ENCODE measurements around the gene MGA.
"Not testable (repeated sequence)": the region's sequence is repeated elsewhere in the genome, so short reads cannot be mapped to it uniquely, and the experiment has no call there.

The MGA gene

DNA sequence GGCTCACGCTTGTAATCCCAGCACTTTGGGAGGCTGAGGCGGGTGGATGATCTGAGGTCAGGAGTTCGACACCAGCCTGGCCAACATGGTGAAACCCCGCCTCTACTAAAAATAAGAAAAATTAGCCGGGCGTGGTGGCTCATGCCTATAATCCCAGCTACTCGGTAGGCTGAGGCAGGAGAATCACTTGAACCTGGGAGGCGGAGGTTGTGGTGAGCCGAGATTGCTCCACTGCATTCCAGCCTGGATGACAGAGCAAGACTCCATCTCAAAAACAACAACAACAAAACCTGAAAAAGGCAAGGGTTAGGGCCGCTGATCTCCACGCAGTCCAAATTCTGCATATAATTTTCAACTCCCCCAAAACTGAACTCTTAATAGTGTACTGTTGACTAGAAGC is 67.9 kb downstream of the MGA start:
- not testable (repeated sequence) for DNase-seq

DNA sequence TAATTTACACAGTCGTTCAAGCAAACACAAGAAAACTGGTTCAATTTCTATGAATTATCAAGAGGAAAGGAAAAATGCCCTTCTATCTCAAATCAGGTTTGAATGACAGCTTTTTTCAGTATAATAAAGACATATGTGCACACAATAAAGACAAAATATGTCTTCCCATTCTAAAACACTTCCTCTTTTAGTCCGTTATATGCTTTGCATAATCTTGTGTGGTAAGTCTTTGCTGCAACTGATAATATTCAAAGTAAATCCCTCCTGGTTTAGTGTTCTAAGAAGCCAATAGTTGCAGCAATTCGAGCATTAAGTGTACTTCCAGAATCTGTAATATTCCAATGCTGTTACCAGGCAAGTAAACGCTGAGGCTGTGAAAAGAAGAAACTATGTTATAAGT is 70.3 kb downstream of the MGA start:
- DNase-seq: no peak

DNA sequence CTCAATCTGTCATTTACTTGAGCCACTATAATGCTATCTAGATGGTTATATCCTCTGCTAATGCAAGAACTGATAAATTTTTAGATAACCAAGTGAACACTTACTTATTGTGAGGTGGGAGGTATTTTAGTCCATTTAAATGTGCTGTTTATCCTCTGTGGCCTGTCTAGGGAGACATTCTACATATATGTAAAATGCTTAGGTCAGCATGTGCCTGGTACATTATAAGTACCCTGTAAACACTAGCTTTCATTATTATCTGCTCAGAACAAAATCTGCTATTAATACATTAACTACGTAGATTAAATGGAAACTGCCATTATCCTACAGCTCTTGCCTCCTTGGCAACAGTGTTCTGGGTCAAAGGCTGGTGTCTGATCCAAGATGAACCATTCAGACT is 72.3 kb downstream of the MGA start:
- DNase-seq: no peak

DNA sequence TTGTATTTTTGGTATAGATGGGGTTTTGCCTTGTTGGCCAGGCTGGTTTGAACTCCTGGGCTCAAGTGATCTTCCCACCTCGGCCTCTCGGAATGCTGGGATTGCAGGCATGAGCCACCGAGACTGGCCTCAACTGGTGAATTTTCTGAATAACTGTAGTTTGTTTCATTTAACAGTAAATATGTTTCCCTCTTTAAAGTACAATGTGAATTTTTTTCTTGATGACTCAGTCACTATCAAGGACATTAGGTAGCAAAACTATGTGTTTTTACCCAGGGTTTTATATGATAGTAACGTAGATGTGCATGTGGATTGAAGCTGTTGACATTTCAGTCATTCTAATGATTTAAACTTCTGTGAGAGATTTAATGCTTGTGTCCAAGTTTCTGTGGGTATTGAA is 73.9 kb downstream of the MGA start:
- no peak for DNase-seq

DNA sequence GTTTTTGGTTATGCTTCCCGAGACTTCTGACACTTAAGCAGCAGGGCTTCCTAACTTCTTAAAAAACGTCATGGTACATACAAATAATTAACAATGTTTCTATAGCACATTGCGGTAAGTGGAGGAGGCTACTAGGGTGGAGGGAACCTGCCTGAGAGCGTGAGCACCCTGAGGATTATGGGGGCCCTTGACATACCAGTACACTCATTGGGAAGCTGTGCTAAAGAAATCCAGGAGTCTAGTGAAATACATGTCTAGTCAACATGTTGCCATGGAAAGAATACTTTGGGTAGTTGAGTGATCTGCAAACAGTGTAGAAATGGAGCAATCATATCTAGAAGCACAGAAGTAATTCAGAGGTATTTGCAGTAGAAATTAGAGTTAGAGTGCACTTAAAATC is 74.8 kb downstream of the MGA start:
- DNase-seq: no peak

DNA sequence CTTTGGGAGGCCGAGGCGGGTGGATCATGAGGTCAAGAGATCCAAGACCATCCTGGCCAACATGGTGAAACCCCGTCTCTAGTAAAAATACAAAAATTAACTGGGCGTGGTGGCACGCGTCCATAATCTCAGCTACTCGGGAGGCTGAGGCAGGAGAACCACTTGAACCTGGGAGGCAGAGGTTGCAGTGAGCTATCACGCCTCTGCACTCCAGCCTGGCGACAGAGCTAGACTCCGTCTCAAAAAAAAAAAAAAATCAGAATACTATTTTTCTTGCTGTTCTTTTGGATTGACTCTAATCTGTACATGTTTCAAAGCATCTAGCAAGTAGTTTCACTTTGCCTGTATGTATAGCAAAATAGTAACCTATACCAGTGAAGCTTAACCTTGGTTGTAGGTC is 75.3 kb downstream of the MGA start:
- DNase-seq: not testable (repeated sequence)

GRCh38 chr15:41746802-41747201 is 86.6 kb downstream of the MGA start:
- no peak for DNase-seq

DNA sequence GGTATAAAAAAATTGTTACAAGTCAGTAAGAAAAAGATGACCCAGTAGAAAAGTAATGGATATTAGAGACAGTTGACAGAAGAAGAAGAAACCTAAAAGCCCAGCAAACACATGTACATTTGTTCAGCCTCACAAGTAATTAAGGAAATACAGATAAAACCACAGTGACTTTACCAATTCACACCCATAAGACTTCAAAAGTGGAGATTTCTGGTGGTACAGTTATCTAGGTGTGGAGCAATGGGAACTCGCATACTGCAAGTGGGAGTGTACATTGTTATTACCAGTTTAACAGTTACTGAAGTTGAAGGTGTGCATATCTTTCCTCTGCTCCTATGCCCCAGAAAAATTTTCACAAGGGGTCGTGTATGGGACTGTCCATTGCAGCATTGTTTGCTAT is 96.0 kb downstream of the MGA start:
- no peak for DNase-seq

DNA sequence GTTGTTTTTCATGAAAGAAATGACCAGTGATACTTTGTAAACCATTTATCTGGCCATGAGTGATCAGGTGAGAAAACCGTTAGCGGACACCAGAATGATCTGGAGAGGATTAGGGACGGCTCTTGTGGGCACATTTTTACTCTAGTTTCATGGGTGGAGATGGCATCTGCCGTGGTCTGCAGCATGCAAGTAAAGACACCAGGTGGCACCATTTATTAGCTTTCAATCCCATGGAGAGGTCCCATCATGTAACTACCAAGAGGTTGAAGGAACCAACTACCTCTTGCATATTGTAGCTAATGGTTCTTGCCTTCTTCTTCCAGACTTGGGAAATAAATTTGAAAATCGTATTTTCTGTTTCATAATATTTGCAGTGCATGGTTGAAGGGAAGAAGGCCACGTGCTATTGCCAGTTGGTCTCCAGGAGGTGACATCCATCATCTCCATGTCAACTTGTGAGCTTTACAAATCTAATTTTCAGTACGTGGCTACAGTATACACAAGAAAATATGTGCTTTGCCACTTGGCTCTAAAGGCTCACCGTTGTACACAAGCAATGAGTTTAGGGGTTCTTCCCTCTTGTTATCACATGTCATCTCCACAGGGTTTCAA is 112.6 kb downstream of the MGA start:
- no peak for DNase-seq

DNA sequence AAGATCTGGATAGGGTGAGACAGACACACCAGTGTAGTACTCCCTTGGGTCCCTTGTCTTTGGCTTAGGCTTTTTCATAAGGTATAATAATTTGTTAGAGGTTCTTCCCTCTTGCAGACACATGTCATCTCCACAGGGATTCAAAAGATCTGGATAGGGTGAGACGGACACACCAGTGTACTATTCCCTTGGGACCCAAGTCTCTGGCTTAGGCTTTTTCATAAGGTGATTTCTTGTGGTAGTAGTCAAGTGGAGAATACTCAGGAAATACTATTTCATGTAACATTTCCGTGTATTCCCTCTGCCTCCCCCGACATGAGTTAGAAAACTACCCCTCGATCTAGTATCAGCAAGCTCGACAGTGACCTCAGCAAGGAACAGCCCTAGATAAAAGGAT is 113.1 kb downstream of the MGA start:
- DNase-seq: no peak

DNA sequence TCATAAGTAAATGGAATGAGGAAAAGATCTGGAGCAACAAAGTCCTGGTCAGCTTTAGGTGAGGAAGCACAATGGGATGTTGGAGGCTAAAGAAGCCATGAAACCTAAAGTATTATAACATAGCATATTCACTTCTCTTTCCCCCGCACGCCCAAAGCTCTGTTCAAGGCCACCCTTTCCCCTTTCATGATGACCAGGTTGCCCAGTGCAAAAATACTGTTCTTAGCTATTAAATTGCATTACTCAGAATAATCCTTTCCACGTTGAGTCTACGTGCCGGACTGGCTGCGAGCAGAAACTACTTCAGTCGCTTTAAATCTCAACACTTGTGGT is 113.5 kb downstream of the MGA start:
- no peak for DNase-seq

- peak; percentile 62 for DNase-seq
Measured at GRCh38 chr15:41774062-41774881, 114.1 kb downstream of the MGA start, which contains the start of gene MAPKBP1. Gene MAPKBP1, plus strand, starts transcription at chr15:41774484. Its CDS starts 792 bp downstream, at chr15:41775276.

GRCh38 chr15:41774882-41775417 is 114.7 kb downstream of the MGA start:
- no peak for DNase-seq

GRCh38 chr15:41775651-41776050 is 115.4 kb downstream of the MGA start:
- DNase-seq: no peak

- no peak for DNase-seq
Measured at GRCh38 chr15:41777421-41777973, 117.3 kb downstream of the MGA start.

DNA sequence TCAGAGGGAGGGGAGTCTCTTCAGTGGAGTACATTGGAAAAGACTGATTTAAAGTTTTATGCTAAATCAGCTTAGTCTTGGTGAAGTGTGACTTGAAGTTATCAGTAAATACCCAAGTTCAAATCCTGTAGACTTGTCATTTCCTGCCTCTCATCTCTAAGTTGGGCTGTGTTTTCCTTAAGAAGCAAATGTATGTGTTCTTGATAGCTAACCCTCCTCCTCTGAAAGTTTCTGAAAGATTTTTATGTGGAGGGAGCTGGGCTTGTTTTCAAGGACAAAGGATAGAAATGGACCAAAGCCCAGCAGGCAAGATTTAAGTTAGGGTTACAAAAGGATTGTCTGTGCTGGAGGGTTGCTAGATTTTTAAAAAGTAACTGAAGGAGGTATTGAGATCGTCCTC is 118.3 kb downstream of the MGA start:
- DNase-seq: no peak

DNA sequence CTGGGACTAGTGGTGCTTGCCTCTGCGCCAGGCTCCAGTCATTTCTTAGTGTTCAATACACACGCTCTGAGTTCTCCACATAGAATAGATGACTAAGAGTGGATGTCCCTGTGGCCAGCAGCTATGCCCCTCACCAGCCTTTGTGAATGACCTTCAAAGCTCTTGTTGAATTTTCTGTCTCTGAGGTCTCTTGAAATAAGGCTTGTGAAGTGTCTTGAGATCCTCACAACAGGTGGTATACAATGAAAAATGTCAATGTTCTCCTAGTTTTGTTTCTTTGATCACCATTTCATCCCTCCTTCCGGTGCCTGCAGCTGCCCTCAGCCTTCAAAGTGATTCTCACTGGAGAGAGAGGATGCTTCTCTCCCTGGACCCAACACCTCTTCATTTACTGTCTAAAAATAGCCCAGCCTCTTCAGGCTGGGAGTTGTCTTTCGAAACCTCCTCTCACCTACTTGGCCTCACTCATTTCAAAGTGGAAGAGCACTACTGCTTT is 119.5 kb downstream of the MGA start:
- DNase-seq: peak; percentile 26

DNA sequence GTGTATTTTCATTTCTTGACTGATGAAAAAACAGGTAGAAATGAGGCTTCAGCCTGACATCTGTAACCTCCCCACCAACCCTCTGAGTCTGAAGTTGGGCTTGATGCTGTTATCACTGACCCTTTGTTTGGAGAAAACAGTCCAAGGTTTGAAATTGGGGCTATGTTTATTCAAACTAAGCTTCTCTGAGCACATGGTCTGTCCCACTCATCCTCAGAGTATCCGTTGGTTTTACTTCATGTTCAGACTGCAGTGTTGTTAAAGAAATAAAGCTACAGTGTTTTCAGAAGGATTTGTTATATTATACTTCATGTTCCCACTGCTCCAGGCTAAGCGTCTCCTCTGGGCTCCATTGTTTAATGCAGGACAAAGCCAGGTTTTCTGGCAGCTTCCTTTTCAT is 120.1 kb downstream of the MGA start:
- DNase-seq: no peak

DNA sequence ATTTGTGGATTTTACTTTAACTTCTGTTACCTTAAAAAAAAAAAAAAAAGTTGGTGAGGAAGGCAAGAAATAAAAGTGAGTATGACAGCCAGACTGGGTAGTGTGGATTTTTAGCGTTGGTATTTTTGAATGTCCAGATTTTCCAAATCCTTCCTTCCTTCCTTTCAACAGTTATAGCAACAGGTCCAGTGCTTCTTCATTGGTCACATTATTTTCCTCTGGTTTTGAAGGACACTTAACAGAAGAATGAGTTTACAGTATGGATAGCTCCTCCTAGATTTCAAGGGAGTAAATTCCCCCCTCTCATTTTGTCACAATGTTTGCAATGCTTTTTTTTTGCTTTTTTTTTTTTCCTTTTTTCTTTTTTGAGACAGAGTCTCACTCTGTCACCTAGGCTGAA is 120.5 kb downstream of the MGA start:
- no peak for DNase-seq

DNA sequence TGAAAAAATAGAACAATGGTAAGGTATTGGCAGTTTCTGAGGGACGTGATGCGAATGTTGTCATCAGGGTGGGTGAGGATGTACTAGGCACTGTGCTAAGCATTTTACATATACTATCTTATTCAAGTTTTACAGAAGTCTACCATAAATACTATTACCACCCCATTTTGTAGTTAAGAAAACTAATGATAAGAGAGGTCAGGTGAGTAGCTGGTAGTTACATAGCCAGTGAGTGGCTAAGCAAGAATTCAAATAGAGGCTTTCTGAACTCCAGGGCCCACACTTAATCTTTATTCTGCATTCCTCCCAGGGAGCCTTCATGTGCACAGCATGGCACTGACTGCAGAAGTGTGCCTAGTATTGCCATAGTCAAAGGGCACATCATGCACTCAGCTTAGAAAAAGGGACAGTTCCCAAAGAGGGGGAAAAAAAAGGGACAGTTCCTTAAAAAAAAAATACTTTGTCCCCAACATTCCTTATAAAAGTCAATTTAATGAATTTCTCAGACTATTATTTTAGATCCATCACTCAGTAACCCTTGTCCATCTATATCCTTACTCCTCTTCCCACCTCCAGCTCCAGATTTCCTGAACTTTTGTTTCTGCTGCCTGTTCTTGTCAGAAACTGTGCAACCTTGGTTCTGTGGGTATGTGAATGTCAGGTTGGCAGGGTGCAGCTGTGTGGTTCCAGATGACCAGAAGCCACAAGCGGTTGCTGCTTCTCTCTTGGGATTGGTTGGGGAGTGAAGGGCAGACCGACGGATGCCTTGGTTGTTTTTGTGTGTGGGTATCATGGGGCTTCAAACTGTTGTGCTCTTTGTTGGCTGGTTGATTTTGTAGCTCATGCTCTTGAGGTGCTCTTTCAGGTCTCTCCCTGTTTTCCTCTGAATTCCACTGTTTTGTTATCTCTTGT is 122.4 kb downstream of the MGA start:
- DNase-seq: no peak

DNA sequence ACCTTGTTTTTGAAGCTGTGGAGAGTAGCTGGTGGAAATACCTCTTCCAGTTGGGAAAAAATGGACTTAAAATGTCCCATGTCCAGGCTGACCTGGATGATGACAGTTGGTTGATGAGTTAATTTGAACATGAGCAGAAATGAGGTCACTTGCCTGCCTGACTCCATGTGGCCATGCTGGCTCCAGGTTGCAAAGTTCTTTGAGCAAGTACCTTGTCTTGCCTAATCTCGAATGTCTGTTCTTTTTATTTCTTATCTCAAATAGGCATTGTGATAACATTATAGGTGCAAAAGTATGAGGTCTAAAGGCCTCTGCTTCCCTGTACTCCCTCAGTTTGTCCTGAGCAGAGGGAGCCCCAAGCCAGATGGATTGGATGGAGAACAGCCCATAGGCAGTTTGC is 123.1 kb downstream of the MGA start:
- no peak for DNase-seq

GRCh38 chr15:41788262-41788661 is 128.1 kb downstream of the MGA start:
- DNase-seq: no peak

GRCh38 chr15:41789236-41789635 is 129.0 kb downstream of the MGA start:
- DNase-seq: no peak

All from NCI-H187 treated with DMSO at 0.1 percent for 48 hours (cell line).